GM18870 (cell line): Measurements from ENCODE around the gene DTX4.
A peak's percentile ranks its signal among the peaks of the same experiment; 100 is the strongest.

Experiments used
- ATAC-seq: cut with Tn5 transposase; IDR thresholded peaks from one replicate; pipeline ENCODE4 v1.9.1; 2021; ENCODE audit warnings: moderate library complexity; ENCODE audit not compliant: unreplicated experiment

The DTX4 gene

DNA sequence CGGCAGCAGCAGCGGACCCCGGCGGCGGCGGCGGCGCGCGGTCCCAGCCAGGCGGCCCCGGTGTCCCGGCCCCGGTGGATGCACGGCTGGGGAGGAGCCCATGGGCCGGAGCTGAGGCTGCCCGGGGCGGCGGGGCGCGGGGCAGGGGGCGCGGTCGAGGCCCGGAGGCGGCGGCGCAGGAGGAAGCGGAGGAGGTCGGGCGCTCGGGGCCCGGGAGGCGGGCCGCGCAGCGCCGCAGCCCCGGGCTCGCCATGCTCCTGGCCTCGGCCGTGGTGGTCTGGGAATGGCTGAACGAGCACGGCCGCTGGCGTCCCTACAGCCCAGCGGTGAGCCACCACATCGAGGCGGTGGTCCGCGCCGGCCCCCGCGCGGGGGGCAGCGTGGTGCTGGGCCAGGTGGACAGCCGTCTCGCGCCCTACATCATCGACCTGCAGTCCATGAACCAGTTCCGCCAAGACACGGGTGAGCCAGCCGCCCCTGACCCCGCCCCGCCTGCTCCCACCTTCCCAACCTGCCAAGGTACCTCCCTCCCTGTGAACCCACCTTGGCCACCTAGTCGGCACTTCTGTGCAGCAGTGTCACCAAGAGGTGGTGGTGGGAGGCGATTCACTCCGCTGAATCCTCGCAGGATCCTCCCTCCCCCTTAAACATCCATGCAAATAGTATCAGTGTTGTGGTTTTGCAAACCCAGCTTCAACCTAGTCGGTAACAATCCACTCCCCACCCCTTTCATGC, 580 bp downstream of the DTX4 start:
- peak; percentile 29 for ATAC-seq

DNA sequence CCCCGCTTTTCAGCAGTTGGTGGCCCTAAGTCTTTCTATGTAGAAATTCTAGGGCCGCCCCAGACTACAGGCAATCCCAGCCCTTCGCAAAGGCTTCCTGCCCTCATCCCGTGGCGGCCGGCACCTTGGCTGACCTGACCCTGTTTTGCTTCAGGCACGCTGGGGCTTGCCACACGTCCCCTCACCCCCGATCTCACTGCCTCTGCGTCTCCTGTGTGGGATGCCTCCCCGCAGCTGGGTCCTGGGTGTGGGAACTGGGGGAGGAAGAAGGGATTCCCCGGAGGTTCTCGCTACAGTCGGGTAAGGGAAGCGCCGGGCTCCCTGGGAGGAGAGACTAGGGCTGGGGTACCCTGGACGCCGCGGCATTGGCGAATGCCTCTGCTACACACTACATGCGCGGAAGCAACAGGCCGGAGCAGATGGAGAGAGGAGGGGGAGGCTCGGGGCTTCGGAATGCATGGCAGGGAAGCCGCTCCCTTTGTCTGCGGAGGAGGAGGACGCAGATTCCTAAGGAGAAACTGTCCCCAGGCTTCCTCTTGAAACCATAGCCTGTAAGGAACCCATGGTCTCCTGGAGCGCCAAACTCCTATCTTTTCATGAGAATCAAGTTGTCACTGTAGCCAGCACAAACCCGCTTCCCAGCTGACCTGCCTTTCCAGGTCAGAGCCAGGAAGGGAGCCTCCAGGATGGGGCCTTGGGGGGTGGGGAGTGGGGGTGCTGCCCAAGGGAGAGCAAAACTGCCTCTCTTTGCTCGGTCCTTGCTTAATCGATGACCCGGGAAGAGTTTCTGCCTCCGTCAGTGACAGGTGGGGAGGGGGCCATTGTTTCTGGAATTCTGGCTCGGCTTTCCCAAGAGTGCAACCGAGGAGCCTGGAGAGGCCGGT, 1.4 kb downstream of the DTX4 start:
- no peak for ATAC-seq

DNA sequence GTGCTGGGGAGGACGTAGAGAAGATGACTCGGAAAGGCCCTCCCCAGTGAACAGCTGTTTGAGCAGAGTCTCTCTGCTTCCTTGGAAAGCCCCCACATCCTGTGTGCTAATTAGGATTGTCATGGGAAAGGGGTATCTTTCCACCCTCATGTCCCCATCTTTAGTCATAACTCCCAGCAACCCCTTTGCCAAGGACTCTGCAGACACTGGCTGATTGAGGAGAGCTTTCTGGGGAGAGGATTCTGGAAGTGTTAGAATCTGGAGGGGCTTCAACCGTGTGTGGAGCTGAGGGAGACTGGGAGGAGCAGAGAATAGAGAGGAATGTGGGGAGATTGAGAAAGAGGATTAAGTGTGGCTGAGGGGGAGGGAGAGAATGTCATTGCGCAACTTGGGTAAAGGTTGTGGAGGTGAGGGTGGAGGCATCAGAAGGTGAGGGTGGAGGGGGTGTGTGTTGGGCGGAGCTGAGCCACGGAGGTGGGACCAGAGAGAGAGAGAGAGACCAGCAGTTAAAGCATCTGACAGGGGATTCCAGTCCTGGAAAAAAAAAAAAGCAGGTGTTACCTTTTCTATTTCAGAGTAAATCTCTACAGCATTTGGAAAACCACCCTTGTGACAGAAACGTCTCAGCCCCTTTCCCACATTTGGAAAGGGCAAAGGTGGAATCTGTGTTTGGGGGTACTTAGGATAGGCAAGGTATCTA, 2.2 kb downstream of the DTX4 start:
- no peak for ATAC-seq

DNA sequence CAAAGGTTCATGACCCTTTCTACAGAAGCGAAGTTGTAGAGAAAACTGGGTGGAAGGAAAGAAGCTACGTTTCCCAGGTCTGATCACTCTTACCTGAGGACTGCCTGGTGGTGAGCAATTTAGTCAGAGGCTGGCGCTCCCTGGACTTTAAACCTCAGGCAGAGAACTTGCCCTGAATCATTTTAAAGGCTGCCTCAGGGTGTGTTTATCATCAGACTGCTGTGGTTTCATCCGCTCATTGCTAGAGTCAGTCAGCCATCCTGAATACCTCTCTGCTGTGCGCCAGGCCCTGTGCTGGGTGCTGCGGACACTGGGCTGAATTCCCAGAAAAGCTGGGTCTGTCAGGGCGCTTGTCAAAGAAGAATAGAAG, 2.7 kb downstream of the DTX4 start:
- ATAC-seq, result no peak

DNA sequence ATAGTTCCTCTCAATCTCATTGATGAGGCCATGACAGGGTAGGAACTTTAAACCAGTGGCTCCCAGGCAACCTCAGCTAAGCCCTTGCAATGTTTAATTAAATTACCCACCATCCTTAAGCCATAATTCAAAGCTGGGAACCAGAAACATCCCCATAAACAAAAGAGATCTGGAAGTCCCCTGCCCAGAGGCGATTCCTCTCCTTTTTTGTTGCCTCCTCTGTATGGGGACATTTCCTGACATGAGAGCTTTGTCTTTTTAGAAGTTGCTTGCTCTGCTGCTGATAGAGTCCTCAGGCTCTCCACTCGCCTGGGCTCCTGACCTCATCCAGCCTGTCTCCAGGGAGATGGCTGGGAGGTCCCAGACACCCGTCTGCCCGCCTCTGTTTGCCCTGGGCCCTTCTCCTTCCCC, 3.2 kb downstream of the DTX4 start:
- ATAC-seq, result no peak

DNA sequence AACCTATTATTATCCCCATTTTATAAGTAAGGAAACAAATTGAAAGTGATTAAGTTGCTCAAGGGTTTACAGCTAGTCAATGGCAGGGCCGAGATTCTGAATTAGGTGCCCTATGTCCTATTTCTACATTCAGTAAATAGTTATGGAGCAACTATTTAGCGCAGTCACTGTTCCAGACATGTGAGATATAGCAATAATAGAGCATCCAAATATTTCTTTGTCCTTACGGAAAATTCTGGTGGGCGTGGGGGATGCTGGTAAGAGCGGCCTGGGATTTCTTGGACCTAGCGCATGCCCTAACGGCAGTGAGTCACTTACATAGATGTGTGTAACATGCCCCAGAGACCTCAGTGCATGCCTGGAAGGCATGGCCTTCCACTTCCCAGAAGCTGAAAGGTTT, 4.4 kb downstream of the DTX4 start:
- no peak for ATAC-seq

DNA sequence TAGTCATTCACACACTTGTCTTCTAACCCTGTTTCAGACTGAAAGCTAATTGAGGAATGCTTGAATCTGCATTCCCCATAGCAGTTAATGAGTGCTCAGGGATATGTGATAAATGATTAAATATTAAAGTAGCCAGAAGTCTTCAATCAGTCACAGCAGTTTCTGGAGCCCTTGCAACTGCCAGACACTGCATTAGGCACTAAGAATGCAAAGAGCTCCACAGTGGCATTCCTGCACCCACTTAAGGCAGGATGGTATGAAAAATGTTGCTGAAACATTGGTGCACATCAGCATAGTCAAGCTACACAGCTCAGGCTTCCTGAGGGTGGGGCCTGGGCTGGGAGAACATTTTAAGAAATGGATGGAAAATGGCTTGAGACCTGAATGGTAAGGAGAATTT, 6.5 kb downstream of the DTX4 start:
- no peak for ATAC-seq

DNA sequence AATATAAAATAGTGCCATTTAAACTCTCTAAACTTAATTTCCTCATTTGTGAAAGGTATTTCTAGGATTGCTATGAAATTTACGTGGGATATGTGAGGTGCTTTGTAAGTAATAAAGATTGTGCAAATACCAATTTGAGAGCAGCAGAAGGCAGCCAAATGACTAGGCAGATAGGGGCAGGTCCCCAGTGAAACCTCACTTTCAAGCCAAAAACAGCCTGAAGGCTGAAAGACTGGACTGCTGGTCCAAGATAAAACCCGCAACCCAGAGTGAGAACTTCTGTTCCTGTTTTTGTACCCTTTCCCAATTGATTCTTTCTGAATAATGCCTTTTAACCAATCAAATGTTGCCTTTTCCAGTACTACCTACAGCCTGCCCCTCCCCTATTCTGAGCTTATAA, 7.2 kb downstream of the DTX4 start:
- ATAC-seq, result no peak

DNA sequence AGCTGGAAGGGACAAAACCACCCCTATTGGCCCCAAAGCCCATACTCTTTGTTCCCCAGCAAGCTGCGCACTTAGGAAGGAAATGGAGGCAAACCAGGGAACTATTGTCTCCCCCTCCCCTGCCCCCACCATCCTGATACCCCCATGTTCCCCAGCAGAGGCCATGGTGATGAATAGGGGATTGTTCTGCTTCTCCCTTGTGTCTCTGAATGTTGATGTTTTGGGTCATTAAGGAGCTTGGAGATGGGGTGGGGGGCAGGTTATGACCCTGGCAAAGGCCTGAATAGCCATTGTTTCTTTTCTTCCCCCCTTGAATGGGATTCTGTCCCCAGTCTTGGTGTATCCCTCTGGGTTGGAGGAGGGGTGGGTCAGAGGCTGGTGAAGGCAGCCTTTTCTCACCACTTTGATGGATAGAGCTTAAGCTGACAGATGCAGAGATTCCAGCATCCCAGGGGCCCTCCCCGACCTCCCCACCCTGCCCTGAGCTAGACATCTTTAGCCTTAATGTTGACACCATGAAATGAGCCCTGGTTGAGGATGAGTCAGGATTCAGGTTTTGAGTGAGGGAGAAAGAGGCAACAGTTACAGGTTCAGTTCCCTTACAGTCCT, 8.3 kb downstream of the DTX4 start:
- no peak for ATAC-seq

DNA sequence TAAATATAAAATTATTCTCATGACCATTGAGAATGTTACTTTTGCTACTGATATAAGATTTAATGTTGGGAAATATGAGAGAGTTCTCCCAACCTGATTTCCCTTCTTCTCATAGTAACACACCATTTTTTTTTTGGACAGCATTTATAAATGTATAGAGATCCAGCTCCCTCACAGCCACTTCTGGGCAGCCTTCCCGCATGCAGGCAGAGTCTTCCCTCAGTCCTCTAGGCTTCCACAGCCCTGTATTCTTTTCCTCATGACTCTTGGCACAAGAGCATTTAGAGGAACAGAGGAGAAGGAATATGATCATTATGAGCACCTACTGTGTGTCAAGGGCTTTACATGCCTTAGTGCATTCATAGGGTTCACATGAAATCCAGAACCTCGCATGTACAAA, 9.0 kb downstream of the DTX4 start:
- ATAC-seq, result no peak

DNA sequence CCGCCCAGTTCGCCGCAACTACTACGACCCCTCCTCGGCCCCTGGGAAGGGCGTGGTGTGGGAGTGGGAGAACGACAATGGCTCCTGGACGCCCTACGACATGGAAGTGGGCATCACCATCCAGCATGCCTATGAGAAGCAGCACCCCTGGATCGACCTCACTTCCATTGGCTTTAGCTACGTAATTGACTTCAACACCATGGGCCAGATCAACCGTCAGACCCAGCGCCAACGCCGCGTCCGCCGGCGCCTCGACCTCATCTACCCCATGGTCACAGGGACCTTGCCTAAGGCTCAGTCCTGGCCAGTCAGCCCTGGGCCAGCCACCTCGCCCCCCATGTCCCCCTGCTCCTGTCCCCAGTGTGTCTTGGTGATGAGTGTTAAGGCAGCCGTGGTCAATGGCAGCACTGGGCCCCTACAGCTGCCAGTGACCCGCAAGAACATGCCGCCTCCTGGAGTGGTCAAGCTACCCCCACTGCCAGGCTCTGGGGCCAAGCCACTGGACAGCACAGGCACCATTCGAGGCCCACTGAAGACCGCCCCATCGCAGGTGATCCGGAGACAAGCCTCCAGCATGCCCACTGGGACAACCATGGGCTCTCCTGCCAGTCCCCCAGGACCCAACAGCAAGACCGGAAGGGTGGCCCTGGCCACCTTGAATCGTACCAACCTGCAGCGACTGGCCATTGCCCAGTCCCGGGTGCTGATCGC, 10.0 kb downstream of the DTX4 start:
- no peak for ATAC-seq

DNA sequence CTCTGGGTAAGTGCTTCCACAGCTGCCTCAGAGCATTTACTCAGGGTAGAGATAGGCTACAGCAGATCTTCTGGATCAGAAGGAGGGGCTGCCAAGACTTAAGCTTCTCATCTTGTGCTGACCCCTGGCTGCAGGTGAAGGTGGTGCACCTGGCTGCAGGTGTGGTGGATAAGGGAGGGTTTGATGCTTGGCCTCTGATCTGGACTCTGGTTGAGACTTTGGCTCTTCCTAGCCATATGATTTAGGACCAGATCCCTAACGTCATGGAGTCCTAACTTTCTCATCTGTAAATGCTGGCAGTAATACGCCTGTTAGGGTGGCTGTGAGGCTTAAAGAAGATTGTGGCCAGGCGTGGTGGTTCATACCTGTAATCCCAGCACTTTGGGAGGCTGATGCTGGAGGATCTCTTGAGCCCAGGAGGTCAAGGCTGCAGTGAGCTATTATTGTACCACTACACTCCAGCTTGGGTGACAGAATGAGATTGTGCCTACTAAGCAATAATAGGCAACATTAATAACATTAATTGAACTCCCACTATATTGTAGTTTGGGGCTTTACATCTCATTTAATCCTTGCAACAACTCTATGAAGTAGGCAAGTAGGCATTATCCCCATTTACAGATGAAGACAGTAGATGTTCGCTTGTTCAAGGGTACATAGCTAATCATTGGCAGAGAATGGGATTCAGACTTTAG, 10.7 kb downstream of the DTX4 start:
- no peak for ATAC-seq

DNA sequence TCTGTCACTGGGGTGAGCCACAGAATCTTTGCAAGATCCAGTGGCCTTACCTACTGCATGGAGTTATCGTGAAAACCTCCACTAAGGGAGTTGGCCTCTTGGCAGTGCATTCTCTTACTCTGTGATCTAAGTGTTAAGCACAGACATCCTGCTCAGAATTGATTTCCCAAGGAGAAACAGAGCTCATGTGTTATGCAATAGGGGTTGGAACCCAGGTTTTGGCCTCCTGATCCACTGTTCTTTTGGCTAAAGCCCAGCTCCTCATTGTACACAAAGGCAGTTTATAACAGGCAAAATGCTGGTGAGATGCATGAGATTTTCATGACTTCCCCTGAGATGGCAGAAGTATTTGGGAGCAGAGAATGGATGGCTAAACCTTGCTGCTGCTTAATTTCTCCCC, 11.8 kb downstream of the DTX4 start:
- no peak for ATAC-seq

DNA sequence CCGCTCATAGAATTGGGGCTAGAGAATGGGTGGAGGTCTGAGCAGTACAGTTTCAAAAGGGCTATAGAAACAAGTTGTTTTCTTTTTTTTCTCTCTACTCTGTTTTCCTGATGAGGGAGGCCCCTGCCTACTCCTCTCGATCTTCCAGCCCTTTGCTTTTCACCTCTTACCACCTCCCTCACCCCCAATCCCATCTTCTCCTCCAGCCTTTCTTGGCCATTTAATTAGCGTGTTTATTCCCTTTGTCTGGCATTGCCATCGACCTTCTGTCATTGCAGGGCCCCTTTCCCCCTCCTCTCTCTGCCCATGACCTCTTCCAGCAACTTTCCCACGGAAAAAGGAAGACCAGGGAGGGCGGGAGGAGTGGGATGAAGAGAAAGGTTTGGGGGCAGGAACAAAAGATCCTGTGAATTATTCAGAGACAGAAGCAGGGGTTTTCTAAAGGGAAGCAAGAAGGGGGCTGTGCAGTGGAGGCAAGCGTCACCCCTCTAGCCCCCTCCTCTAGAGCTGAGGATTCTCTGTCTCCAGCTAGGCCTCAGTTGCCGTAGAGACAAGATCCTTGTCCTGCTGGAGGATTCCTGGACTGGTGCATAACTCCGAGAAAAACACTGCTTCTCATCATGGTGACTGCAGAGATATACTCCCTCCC, 12.9 kb downstream of the DTX4 start:
- no peak for ATAC-seq

DNA sequence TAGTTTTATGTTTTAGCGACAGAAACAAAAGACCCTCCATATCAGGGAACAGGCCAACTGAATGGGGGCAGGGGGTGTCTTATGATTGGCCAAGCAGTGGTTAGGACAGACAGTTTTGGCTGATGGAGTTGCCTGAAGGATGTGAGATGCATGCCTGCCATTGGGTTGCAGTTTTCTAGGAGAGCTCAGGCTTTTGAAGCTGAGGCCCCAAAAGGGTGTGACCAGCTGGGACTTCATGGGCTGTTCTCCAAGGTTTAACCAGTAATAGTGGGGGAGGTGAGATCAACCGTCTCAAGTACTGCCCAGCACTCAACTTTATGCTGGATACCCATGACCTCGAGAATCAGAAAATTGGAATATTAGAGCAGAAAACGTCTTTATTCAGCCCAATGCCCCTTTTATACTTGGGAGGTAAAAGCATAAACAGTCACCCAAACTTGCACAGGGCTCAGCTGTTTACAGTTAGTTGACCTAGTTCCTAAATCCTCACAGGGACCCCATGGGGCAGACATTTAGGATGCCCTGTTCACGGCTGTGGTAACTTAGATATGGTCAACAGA, 13.5 kb downstream of the DTX4 start:
- ATAC-seq, result no peak

DNA sequence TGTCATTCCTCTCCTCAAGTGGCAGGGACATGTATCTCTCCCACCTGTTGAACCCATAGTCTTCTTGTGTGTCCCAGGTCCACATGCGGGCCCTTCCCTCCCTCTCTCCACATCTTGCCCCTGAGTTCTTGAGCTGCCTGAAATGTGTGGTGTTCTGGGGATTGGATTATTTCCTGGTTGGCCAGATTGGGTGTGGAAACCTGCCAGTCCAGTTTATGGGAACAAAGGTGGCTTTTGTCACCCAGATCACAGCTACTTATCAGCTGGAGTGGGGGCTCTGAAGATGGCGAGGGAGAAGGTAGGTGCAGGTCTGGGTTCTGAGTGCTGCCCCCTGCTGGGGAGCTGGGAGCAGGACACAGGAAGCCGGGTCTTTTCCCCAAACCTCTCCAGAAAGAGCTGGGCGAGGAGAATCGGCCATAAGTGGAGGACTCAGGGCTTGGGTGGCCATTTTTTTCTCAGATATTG, 14.2 kb downstream of the DTX4 start:
- no peak for ATAC-seq

DNA sequence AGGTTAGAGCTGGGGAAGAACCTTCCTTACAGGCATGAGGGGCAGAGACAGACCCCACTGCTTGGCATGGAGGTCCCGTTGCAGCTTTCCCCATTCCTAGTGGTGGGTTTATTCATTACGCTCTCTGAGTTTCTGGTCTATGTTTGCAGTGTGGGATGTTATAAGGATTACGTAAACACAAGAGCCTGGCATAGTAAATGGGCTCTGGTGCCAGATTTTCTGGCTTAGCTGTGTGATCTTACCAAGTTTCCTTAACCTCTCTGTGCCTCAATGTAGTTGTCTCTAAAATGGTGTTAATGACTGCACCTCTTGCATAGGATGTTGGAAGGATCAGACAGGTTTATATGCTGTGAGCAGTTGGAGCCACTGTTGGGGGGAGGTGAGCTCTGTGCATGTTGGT, 15.1 kb downstream of the DTX4 start:
- no peak for ATAC-seq

DNA sequence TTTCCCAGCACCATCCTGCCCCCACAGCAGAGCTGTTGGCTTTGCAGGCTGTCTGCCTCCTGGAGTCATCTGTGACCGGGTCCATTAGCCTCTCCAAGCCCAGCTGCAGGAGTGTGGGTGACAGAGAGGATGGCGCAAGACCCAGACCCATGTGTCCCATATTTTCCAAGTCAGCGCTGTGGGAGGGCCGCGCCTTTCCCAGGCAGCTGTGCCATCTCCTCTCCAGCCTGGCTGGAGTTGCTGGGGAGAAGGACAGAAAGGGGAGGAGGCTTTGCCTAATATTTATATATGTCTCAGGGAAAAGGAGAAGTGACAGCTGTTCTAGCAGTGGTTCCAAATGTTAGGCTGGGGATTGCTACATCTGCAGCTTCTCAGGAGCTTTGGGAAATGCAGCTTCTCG, 15.7 kb downstream of the DTX4 start:
- no peak for ATAC-seq

DNA sequence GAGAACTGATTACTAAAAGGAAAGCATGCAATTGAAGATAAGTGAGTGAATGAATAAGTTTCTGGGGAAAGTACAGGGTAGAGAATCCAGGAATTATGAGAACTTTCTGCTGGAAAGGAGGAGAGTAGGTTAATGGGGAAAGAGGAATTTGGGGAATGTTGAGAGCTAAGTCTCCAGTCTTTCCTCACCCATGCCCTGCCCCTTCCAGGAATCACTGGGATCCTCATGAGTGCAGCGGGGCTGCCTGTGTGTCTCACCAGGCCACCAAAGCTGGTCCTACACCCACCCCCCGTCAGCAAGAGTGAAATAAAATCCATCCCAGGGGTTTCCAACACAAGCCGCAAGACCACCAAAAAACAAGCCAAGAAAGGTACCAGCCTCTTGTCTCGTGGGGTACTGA, 17.0 kb downstream of the DTX4 start:
- ATAC-seq, result no peak
